ENCODE data around the gene TMEM179.
"Not testable (repeated sequence)": the region's sequence is repeated elsewhere in the genome, so short reads cannot be mapped to it uniquely, and the experiment has no call there.

The TMEM179 gene

GRCh38 chr14:104589338-104590195, 15.0 kb downstream of the TMEM179 start:
- no peak overlapping the region for H3K4me3 ChIP-seq
- H3K27ac ChIP-seq, result no peak overlapping the region

GRCh38 chr14:104588066-104588857, 16.3 kb downstream of the TMEM179 start:
- Histone ChIP-seq H3K27ac (no peak overlapping the region), H3K4me3 (no peak overlapping the region)

- H3K4me3 ChIP-seq, result no peak overlapping the region
- no peak overlapping the region for H3K27ac ChIP-seq
Observed at GRCh38 chr14:104587641-104588040, 16.9 kb downstream of the TMEM179 start.

GRCh38 chr14:104586832-104587620, 17.5 kb downstream of the TMEM179 start:
- Histone ChIP-seq H3K27ac (no peak overlapping the region), H3K4me3 (no peak overlapping the region)

GRCh38 chr14:104585966-104586697, 18.4 kb downstream of the TMEM179 start:
- no peak overlapping the region for H3K27ac ChIP-seq
- no peak overlapping the region for H3K4me3 ChIP-seq

- Histone ChIP-seq H3K4me3 (no peak overlapping the region), H3K27ac (no peak overlapping the region)
Observed at GRCh38 chr14:104584557-104584956, 20.0 kb downstream of the TMEM179 start.

- Histone ChIP-seq H3K27ac (no peak overlapping the region), H3K4me3 (no peak overlapping the region)
Observed at GRCh38 chr14:104583424-104584306, 20.9 kb downstream of the TMEM179 start.

- H3K27ac ChIP-seq, result peak overlapping the region in 2 of 21 experiments; percentile 51 to 76
- H3K4me3 ChIP-seq, result no peak overlapping the region
Observed at GRCh38 chr14:104582662-104583061, 21.9 kb downstream of the TMEM179 start.

GRCh38 chr14:104582005-104582404, 22.6 kb downstream of the TMEM179 start:
- Histone ChIP-seq H3K27ac (peak overlapping the region in 2 of 21 experiments; percentile 51 to 76), H3K4me3 (no peak overlapping the region)

- Histone ChIP-seq H3K27ac (peak overlapping the region in 2 of 21 experiments; percentile 75 to 76), H3K4me3 (no peak overlapping the region)
Observed at GRCh38 chr14:104581521-104581920, 23.1 kb downstream of the TMEM179 start.

- Histone ChIP-seq H3K4me3 (no peak overlapping the region), H3K27ac (peak overlapping the region in 2 of 21 experiments; percentile 75 to 76)
Observed at GRCh38 chr14:104580961-104581360, 23.6 kb downstream of the TMEM179 start.

GRCh38 chr14:104579939-104580338, 24.6 kb downstream of the TMEM179 start:
- H3K4me3 ChIP-seq, result not testable (repeated sequence)
- H3K27ac ChIP-seq, result peak overlapping the region in 2 of 21 experiments; percentile 75 to 76

- peak within 1 kb of the TSS in 2 of 21 experiments; percentile 75 to 76 for H3K27ac ChIP-seq
- H3K4me3 ChIP-seq, result no peak within 1 kb of the TSS
Observed at GRCh38 chr14:104579507-104579906, 25.1 kb downstream of the TMEM179 start, which contains the start of gene C14orf180. Gene C14orf180 (plus strand): TSS chr14:104579764. CDS start chr14:104586431, 6,667 bp downstream.

GRCh38 chr14:104578321-104578720, 26.3 kb downstream of the TMEM179 start:
- Histone ChIP-seq H3K4me3 (no peak overlapping the region), H3K27ac (peak overlapping the region in 1 of 21 experiments; percentile 76)

GRCh38 chr14:104577847-104578301, 26.7 kb downstream of the TMEM179 start:
- H3K4me3 ChIP-seq, result no peak overlapping the region
- H3K27ac ChIP-seq, result peak overlapping the region in 1 of 21 experiments; percentile 76

- Histone ChIP-seq H3K4me3 (no peak overlapping the region), H3K27ac (no peak overlapping the region)
Observed at GRCh38 chr14:104577426-104577825, 27.1 kb downstream of the TMEM179 start.

- no peak overlapping the region for H3K4me3 ChIP-seq
- H3K27ac ChIP-seq, result no peak overlapping the region
Observed at GRCh38 chr14:104576970-104577332, 27.6 kb downstream of the TMEM179 start.

All from skin epidermis (tissue), 12 donors.